Measurements from ENCODE around the gene STEAP1.

GRCh38 chr7:90178679-90179278, 24.5 kb downstream of the STEAP1 start:
- TF ChIP-seq CTCF (IDR thresholded peaks at IDR 0.05; ENCODE audit: low read length) (no peak), EZH2 (IDR thresholded peaks at IDR 0.05; ENCODE audit: borderline replicate concordance, low read length) (no peak)

Data from OCI-LY1 (cell line).